HEK293 (cell line): ENCODE measurements around the gene PPFIA3.
A peak's percentile ranks its signal among the peaks of the same experiment; 100 is the strongest.

ENCODE experiments used
- BCL11B ChIP-seq: fragments of 450-650 bp; formaldehyde crosslinking; IDR thresholded peaks from 2 replicates; pipeline ENCODE4 v1.5.1; 2016; ENCODE audit warnings: low read depth, missing biosample characterization, missing genetic modification characterization
- INSM2 ChIP-seq: fragments of 450-650 bp; formaldehyde crosslinking; IDR thresholded peaks from 2 replicates; pipeline ENCODE4 v1.5.1; 2016; ENCODE audit warnings: missing biosample characterization, missing genetic modification characterization
- PATZ1 ChIP-seq: fragments of 450-650 bp; formaldehyde crosslinking; IDR thresholded peaks from 2 replicates; pipeline ENCODE4 v1.5.1; 2016; ENCODE audit warnings: missing biosample characterization, missing genetic modification characterization
- SP2 ChIP-seq: fragments of 450-650 bp; formaldehyde crosslinking; IDR thresholded peaks from 2 replicates; pipeline ENCODE4 v1.5.1; 2016; ENCODE audit warnings: missing biosample characterization, missing genetic modification characterization
- SP3 ChIP-seq: fragments of 450-650 bp; formaldehyde crosslinking; IDR thresholded peaks from 2 replicates; pipeline ENCODE4 v1.5.1; 2016; ENCODE audit warnings: missing biosample characterization, missing genetic modification characterization
- TCF7L2 ChIP-seq: IDR thresholded peaks from 2 replicates; pipeline ENCODE4 v1.6.1; 2011; ENCODE audit warnings: low read depth, mild to moderate bottlenecking, inconsistent platforms, low read length, moderate library complexity, borderline replicate concordance
- TRIM28 ChIP-seq: IDR thresholded peaks from 2 replicates; pipeline ENCODE4 v1.6.1; 2011; ENCODE audit warnings: low read length, control low read depth, borderline replicate concordance
- ZBTB17 ChIP-seq: fragments of 450-650 bp; formaldehyde crosslinking; IDR thresholded peaks from 2 replicates; pipeline ENCODE4 v1.5.1; 2016; ENCODE audit warnings: missing biosample characterization, missing genetic modification characterization
- ZBTB20 ChIP-seq: fragments of 450-650 bp; formaldehyde crosslinking; IDR thresholded peaks from 2 replicates; pipeline ENCODE4 v1.5.1; 2016; ENCODE audit warnings: missing biosample characterization, missing genetic modification characterization
- ZIC2 ChIP-seq: fragments of 450-650 bp; formaldehyde crosslinking; IDR thresholded peaks from 2 replicates; pipeline ENCODE4 v1.5.1; 2016; ENCODE audit warnings: missing biosample characterization, missing genetic modification characterization
- ZNF140 ChIP-seq: fragments of 450-650 bp; formaldehyde crosslinking; IDR thresholded peaks from 2 replicates; pipeline ENCODE4 v1.5.1; 2016; ENCODE audit warnings: missing biosample characterization, missing genetic modification characterization
- ZNF2 ChIP-seq: fragments of 450-650 bp; formaldehyde crosslinking; IDR thresholded peaks from 2 replicates; pipeline ENCODE4 v1.5.1; 2016; ENCODE audit warnings: missing biosample characterization, missing genetic modification characterization
- ZNF324 ChIP-seq: fragments of 450-650 bp; formaldehyde crosslinking; IDR thresholded peaks from 2 replicates; pipeline ENCODE4 v1.5.1; 2016; ENCODE audit warnings: missing biosample characterization, missing genetic modification characterization
- ZNF37A ChIP-seq: fragments of 450-650 bp; IDR thresholded peaks from 2 replicates; pipeline ENCODE4 v1.5.1; 2018; ENCODE audit warnings: missing biosample characterization, missing genetic modification characterization
- ZNF394 ChIP-seq: fragments of 450-650 bp; formaldehyde crosslinking; IDR thresholded peaks from 2 replicates; pipeline ENCODE4 v1.5.1; 2016; ENCODE audit warnings: missing biosample characterization, missing genetic modification characterization, mild to moderate bottlenecking, moderate library complexity, borderline replicate concordance
- ZNF518A ChIP-seq: fragments of 450-650 bp; formaldehyde crosslinking; conservative IDR thresholded peaks from 2 replicates; pipeline ENCODE4 v1.5.1; 2016; ENCODE audit warnings: low read depth, missing biosample characterization, missing genetic modification characterization
- ZNF549 ChIP-seq: fragments of 450-650 bp; IDR thresholded peaks from 2 replicates; pipeline ENCODE4 v1.5.1; 2018; ENCODE audit warnings: missing biosample characterization, missing genetic modification characterization, mild to moderate bottlenecking, inconsistent platforms, moderate library complexity
- ZNF626 ChIP-seq: fragments of 450-650 bp; sonication (Bioruptor Pico); formaldehyde crosslinking; IDR thresholded peaks from 2 replicates; pipeline ENCODE4 v1.5.1; 2018; ENCODE audit warnings: missing biosample characterization, missing genetic modification characterization, inconsistent platforms
- ZNF692 ChIP-seq: fragments of 450-650 bp; formaldehyde crosslinking; IDR thresholded peaks from 2 replicates; pipeline ENCODE4 v1.5.1; 2016; ENCODE audit warnings: missing biosample characterization, missing genetic modification characterization
- ZNF768 ChIP-seq: fragments of 450-650 bp; formaldehyde crosslinking; IDR thresholded peaks from 2 replicates; pipeline ENCODE4 v1.5.1; 2018; ENCODE audit warnings: missing biosample characterization, mild to moderate bottlenecking, missing genetic modification characterization
- ZNF792 ChIP-seq: fragments of 450-650 bp; formaldehyde crosslinking; IDR thresholded peaks from 2 replicates; pipeline ENCODE4 v1.5.1; 2016; ENCODE audit warnings: missing biosample characterization, missing genetic modification characterization
- ZSCAN30 ChIP-seq: fragments of 450-650 bp; IDR thresholded peaks from 2 replicates; pipeline ENCODE4 v1.5.1; 2018; ENCODE audit warnings: missing biosample characterization, mild to moderate bottlenecking, missing genetic modification characterization, moderate library complexity
- TF ChIP-seq, protein P1 (sequence below): fragments of 450-650 bp; formaldehyde crosslinking; IDR thresholded peaks from 2 replicates; pipeline ENCODE4 v1.5.1; 2017; ENCODE audit warnings: missing biosample characterization, missing genetic modification characterization
- TF ChIP-seq, protein P2 (sequence below): fragments of 450-650 bp; formaldehyde crosslinking; IDR thresholded peaks from 2 replicates; pipeline ENCODE4 v1.5.1; 2016; ENCODE audit warnings: missing biosample characterization, missing genetic modification characterization

PPFIA3 gene

GRCh38 chr19:49097453-49098288 lies 21.7 kb upstream of the PPFIA3 start (continued):
- TF ChIP-seq ZNF792 (tag by site-specific recombination), result no peak
- TF ChIP-seq, protein P1, sequence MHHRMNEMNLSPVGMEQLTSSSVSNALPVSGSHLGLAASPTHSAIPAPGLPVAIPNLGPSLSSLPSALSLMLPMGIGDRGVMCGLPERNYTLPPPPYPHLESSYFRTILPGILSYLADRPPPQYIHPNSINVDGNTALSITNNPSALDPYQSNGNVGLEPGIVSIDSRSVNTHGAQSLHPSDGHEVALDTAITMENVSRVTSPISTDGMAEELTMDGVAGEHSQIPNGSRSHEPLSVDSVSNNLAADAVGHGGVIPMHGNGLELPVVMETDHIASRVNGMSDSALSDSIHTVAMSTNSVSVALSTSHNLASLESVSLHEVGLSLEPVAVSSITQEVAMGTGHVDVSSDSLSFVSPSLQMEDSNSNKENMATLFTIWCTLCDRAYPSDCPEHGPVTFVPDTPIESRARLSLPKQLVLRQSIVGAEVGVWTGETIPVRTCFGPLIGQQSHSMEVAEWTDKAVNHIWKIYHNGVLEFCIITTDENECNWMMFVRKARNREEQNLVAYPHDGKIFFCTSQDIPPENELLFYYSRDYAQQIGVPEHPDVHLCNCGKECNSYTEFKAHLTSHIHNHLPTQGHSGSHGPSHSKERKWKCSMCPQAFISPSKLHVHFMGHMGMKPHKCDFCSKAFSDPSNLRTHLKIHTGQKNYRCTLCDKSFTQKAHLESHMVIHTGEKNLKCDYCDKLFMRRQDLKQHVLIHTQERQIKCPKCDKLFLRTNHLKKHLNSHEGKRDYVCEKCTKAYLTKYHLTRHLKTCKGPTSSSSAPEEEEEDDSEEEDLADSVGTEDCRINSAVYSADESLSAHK (tag by site-specific recombination), result no peak; the same call in 1 of the 2 replicates
- TF ChIP-seq ZNF394 (tag by site-specific recombination), result no peak
- TF ChIP-seq BCL11B, result no peak
- TF ChIP-seq ZSCAN30 (tag by site-specific recombination), result peak; percentile 87; the same call in 1 of the 2 replicates
- TF ChIP-seq ZNF140, result no peak
- TF ChIP-seq ZBTB17 (tag by site-specific recombination), result peak; percentile 95
- TF ChIP-seq ZNF626, result no peak
- TF ChIP-seq ZIC2 (tag by site-specific recombination), result 0 out of 2 replicates have a peak, but pooled peaks have one; percentile 31
- peak; percentile 75 for TF ChIP-seq ZBTB20
- no peak for TF ChIP-seq SP3 (tag by site-specific recombination)
- TF ChIP-seq ZNF37A (tag by site-specific recombination), result no peak
- TF ChIP-seq INSM2, result no peak
- TF ChIP-seq TRIM28, result 0 out of 2 replicates have a peak, but pooled peaks have one; percentile 33
- no peak for TF ChIP-seq ZNF549
- no peak for TF ChIP-seq ZNF768 (tag by site-specific recombination)
- TF ChIP-seq, protein P2, sequence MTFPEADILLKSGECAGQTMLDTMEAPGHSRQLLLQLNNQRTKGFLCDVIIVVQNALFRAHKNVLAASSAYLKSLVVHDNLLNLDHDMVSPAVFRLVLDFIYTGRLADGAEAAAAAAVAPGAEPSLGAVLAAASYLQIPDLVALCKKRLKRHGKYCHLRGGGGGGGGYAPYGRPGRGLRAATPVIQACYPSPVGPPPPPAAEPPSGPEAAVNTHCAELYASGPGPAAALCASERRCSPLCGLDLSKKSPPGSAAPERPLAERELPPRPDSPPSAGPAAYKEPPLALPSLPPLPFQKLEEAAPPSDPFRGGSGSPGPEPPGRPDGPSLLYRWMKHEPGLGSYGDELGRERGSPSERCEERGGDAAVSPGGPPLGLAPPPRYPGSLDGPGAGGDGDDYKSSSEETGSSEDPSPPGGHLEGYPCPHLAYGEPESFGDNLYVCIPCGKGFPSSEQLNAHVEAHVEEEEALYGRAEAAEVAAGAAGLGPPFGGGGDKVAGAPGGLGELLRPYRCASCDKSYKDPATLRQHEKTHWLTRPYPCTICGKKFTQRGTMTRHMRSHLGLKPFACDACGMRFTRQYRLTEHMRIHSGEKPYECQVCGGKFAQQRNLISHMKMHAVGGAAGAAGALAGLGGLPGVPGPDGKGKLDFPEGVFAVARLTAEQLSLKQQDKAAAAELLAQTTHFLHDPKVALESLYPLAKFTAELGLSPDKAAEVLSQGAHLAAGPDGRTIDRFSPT (tag by site-specific recombination), result no peak
- no peak for TF ChIP-seq TCF7L2
- no peak for TF ChIP-seq SP2 (tag by site-specific recombination)
- TF ChIP-seq PATZ1 (tag by site-specific recombination), result peak; percentile 58; the same call in 1 of the 2 replicates
- peak; percentile 94 for TF ChIP-seq ZNF2 (tag by site-specific recombination)
- peak; percentile 50 for TF ChIP-seq ZNF692
- no peak for TF ChIP-seq ZNF324
- no peak for TF ChIP-seq ZNF518A (tag by site-specific recombination)
